IPS-18a (cell line): ENCODE results near the gene C6.
"Not testable (repeated sequence)": the region's sequence is repeated elsewhere in the genome, so short reads cannot be mapped to it uniquely, and the experiment has no call there.

Experiments used
- H3K27ac ChIP-seq: one replicate; pipeline ENCODE4 v1.5.1; 2013; ENCODE audit warnings: low read length
- H3K27me3 ChIP-seq: one replicate; pipeline ENCODE4 v1.6.1; 2013; ENCODE audit warnings: mild to moderate bottlenecking, low read length; ENCODE audit not compliant: control insufficient read depth, insufficient read depth
- H3K36me3 ChIP-seq: one replicate; pipeline ENCODE4 v1.6.1; 2013; ENCODE audit warnings: low read depth, low read length; ENCODE audit not compliant: control insufficient read depth
- H3K4me1 ChIP-seq: one replicate; pipeline ENCODE4 v1.6.1; 2013; ENCODE audit warnings: low read depth, low read length; ENCODE audit not compliant: control insufficient read depth
- H3K4me3 ChIP-seq: one replicate; pipeline ENCODE4 v1.5.1; 2013; ENCODE audit warnings: low read length
- H3K9ac ChIP-seq: one replicate; pipeline ENCODE4 v1.6.1; 2013; ENCODE audit warnings: mild to moderate bottlenecking, low read length, moderate library complexity
- H3K9me3 ChIP-seq: one replicate; pipeline ENCODE4 v1.6.1; 2013; ENCODE audit warnings: low read depth, low read length; ENCODE audit not compliant: control insufficient read depth

Gene C6

GRCh38 chr5:41196197-41196596, 17.1 kb downstream of the C6 start:
- no peaks in the 10 kb centered on the region for H3K9me3 ChIP-seq
- no peak overlapping the region for H3K27ac ChIP-seq
- no peaks in the 10 kb centered on the region for H3K36me3 ChIP-seq
- H3K27me3 ChIP-seq = no peaks in the 10 kb centered on the region
- no peaks in the 10 kb centered on the region for H3K4me1 ChIP-seq
- H3K9ac ChIP-seq = no peak overlapping the region
- no peak overlapping the region for H3K4me3 ChIP-seq

GRCh38 chr5:41195228-41195627, 18.1 kb downstream of the C6 start:
- Histone ChIP-seq H3K27ac (no peak overlapping the region), H3K4me1 (no peaks in the 10 kb centered on the region), H3K9me3 (no peaks in the 10 kb centered on the region), H3K36me3 (no peaks in the 10 kb centered on the region), H3K27me3 (no peaks in the 10 kb centered on the region), H3K4me3 (no peak overlapping the region), H3K9ac (no peak overlapping the region)

- Histone ChIP-seq H3K9ac (no peak overlapping the region), H3K9me3 (no peaks in the 10 kb centered on the region), H3K27me3 (no peaks in the 10 kb centered on the region), H3K36me3 (no peaks in the 10 kb centered on the region), H3K4me1 (no peaks in the 10 kb centered on the region), H3K27ac (no peak overlapping the region), H3K4me3 (no peak overlapping the region)
Measured at GRCh38 chr5:41194339-41194738, 19.0 kb downstream of the C6 start.

- H3K9ac ChIP-seq = no peak overlapping the region
- no peak overlapping the region for H3K4me3 ChIP-seq
- H3K27ac ChIP-seq = no peak overlapping the region
- H3K9me3 ChIP-seq = no peaks in the 10 kb centered on the region
- H3K27me3 ChIP-seq = no peaks in the 10 kb centered on the region
- H3K4me1 ChIP-seq = no peaks in the 10 kb centered on the region
- H3K36me3 ChIP-seq = no peaks in the 10 kb centered on the region
Measured at GRCh38 chr5:41193456-41194205, 19.7 kb downstream of the C6 start.

- Histone ChIP-seq H3K9me3 (no peaks in the 10 kb centered on the region), H3K4me1 (no peaks in the 10 kb centered on the region), H3K27me3 (no peaks in the 10 kb centered on the region), H3K36me3 (no peaks in the 10 kb centered on the region), H3K9ac (no peak overlapping the region), H3K27ac (no peak overlapping the region), H3K4me3 (no peak overlapping the region)
Measured at GRCh38 chr5:41191249-41191648, 22.1 kb downstream of the C6 start.

GRCh38 chr5:41186143-41186542, 27.2 kb downstream of the C6 start:
- H3K27ac ChIP-seq = no peak overlapping the region
- H3K4me3 ChIP-seq = no peak overlapping the region
- no peaks in the 10 kb centered on the region for H3K27me3 ChIP-seq
- H3K36me3 ChIP-seq = no peaks in the 10 kb centered on the region
- H3K9ac ChIP-seq = no peak overlapping the region
- H3K9me3 ChIP-seq = no peaks in the 10 kb centered on the region
- no peaks in the 10 kb centered on the region for H3K4me1 ChIP-seq

GRCh38 chr5:41183331-41183730, 30.0 kb downstream of the C6 start:
- H3K9ac ChIP-seq, H3K4me1 ChIP-seq, H3K36me3 ChIP-seq, H3K4me3 ChIP-seq, H3K27me3 ChIP-seq, H3K9me3 ChIP-seq, H3K27ac ChIP-seq: not testable (repeated sequence)

GRCh38 chr5:41182666-41183065, 30.7 kb downstream of the C6 start:
- Histone ChIP-seq H3K27me3 (no peaks in the 10 kb centered on the region), H3K9ac (no peak overlapping the region), H3K36me3 (no peaks in the 10 kb centered on the region), H3K27ac (no peak overlapping the region), H3K4me3 (no peak overlapping the region), H3K9me3 (no peaks in the 10 kb centered on the region), H3K4me1 (no peaks in the 10 kb centered on the region)

GRCh38 chr5:41181691-41182564, 31.4 kb downstream of the C6 start:
- Histone ChIP-seq H3K4me1 (no peaks in the 10 kb centered on the region), H3K36me3 (no peaks in the 10 kb centered on the region), H3K9me3 (no peaks in the 10 kb centered on the region), H3K9ac (no peak overlapping the region), H3K27ac (no peak overlapping the region), H3K4me3 (no peak overlapping the region), H3K27me3 (no peaks in the 10 kb centered on the region)

GRCh38 chr5:41176952-41177351, 36.4 kb downstream of the C6 start:
- Histone ChIP-seq H3K9ac (no peak overlapping the region), H3K4me3 (no peak overlapping the region), H3K9me3 (no peaks in the 10 kb centered on the region), H3K27me3 (no peaks in the 10 kb centered on the region), H3K36me3 (no peaks in the 10 kb centered on the region), H3K27ac (no peak overlapping the region), H3K4me1 (no peaks in the 10 kb centered on the region)

- Histone ChIP-seq H3K9ac (no peak overlapping the region), H3K4me1 (no peaks in the 10 kb centered on the region)
Measured at GRCh38 chr5:41172012-41172411, 41.3 kb downstream of the C6 start.

GRCh38 chr5:41161271-41161670, 52.1 kb downstream of the C6 start:
- Histone ChIP-seq H3K36me3 (no peaks in the 10 kb centered on the region), H3K4me1 (no peaks in the 10 kb centered on the region), H3K9ac (no peak overlapping the region), H3K27me3 (no peaks in the 10 kb centered on the region), H3K4me3 (no peak overlapping the region), H3K27ac (no peak overlapping the region), H3K9me3 (no peaks in the 10 kb centered on the region)

More at GRCh38 chr5:41172012-41172411, 41.3 kb downstream of the C6 start:
- H3K27me3 ChIP-seq = no peaks in the 10 kb centered on the region
- no peaks in the 10 kb centered on the region for H3K9me3 ChIP-seq
- no peaks in the 10 kb centered on the region for H3K36me3 ChIP-seq
- H3K27ac ChIP-seq = no peak overlapping the region
- H3K4me3 ChIP-seq = no peak overlapping the region
